ENCODE results near the gene GH1.

DNA sequence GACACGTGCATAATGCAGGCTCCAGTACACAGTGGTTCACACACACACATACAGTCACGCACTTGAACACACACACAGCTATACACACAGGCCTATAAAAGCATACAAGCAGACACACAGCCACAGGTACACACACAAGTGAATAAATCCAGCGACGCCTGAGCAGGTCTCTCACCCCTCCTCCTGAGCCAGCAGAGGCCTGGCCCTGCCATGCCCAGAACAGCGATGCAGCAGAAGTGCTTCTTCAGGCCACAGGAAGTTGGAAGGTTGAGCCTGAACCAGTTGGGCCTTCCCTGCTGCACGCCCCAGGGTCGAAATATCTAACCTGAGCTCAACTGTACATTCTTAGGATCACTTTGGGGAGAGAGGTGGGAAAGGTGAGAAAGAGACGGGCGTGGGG is 20.8 kb upstream of the GH1 start:
- TF ChIP-seq, protein P1, sequence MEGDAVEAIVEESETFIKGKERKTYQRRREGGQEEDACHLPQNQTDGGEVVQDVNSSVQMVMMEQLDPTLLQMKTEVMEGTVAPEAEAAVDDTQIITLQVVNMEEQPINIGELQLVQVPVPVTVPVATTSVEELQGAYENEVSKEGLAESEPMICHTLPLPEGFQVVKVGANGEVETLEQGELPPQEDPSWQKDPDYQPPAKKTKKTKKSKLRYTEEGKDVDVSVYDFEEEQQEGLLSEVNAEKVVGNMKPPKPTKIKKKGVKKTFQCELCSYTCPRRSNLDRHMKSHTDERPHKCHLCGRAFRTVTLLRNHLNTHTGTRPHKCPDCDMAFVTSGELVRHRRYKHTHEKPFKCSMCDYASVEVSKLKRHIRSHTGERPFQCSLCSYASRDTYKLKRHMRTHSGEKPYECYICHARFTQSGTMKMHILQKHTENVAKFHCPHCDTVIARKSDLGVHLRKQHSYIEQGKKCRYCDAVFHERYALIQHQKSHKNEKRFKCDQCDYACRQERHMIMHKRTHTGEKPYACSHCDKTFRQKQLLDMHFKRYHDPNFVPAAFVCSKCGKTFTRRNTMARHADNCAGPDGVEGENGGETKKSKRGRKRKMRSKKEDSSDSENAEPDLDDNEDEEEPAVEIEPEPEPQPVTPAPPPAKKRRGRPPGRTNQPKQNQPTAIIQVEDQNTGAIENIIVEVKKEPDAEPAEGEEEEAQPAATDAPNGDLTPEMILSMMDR (IDR thresholded peaks at IDR 0.05), result no peak
- no peak for TF ChIP-seq POLR2A (IDR thresholded peaks at IDR 0.05)

Data from tibial nerve (tissue), 3 donors.